DOHH2 (cell line): ENCODE results near the gene STX8.

ENCODE experiments used
- H3F3A ChIP-seq: fragments of 200-600 bp; sonication (generic), shearing (Covaris generic); 2 replicates; pipeline ENCODE4 v1.6.0; 2016; ENCODE audit warnings: antibody characterized with exemption, mild to moderate bottlenecking; ENCODE audit not compliant: control insufficient read depth, insufficient read depth
- H3K27ac ChIP-seq: fragments of 200-600 bp; sonication (generic); 2 replicates; pipeline ENCODE4 v1.5.1; 2014; ENCODE audit warnings: low read depth, mild to moderate bottlenecking, low read length, moderate library complexity
- H3K27me3 ChIP-seq: fragments of 200-600 bp; sonication (generic); 2 replicates; pipeline ENCODE4 v1.6.1; 2014; ENCODE audit warnings: mild to moderate bottlenecking, low read length, mixed read lengths; ENCODE audit not compliant: control insufficient read depth
- H3K36me3 ChIP-seq: fragments of 200-600 bp; sonication (generic); 2 replicates; pipeline ENCODE4 v1.6.1; 2014; ENCODE audit warnings: mild to moderate bottlenecking, low read length, moderate library complexity, mixed read lengths; ENCODE audit not compliant: control insufficient read depth
- H3K4me1 ChIP-seq: fragments of 200-600 bp; sonication (generic); 2 replicates; pipeline ENCODE4 v1.6.1; 2014; ENCODE audit warnings: mild to moderate bottlenecking, low read length, mixed read lengths; ENCODE audit not compliant: control insufficient read depth
- H3K4me2 ChIP-seq: fragments of 200-600 bp; sonication (generic); 2 replicates; pipeline ENCODE4 v1.6.0; 2014; ENCODE audit warnings: mild to moderate bottlenecking, low read length, moderate library complexity
- H3K4me3 ChIP-seq: fragments of 200-600 bp; sonication (generic); 2 replicates; pipeline ENCODE4 v1.5.1; 2014; ENCODE audit warnings: mild to moderate bottlenecking, low read length, mixed read lengths
- H3K79me2 ChIP-seq: fragments of 200-600 bp; sonication (generic); 2 replicates; pipeline ENCODE4 v1.6.1; 2014; ENCODE audit warnings: mild to moderate bottlenecking, low read length, mixed read lengths; ENCODE audit not compliant: control insufficient read depth
- H3K9me2 ChIP-seq: fragments of 200-600 bp; sonication (generic); replicated peaks from 2 replicates; pipeline ENCODE4 v1.6.1; 2014; ENCODE audit warnings: mild to moderate bottlenecking, low read length, mixed read lengths; ENCODE audit not compliant: control insufficient read depth
- H3K9me3 ChIP-seq: fragments of 200-600 bp; sonication (generic); 2 replicates; pipeline ENCODE4 v1.6.1; 2014; ENCODE audit warnings: antibody characterized with exemption, low read length, mixed read lengths; ENCODE audit not compliant: control insufficient read depth, insufficient read depth
- H4K20me1 ChIP-seq: fragments of 200-600 bp; sonication (generic); 2 replicates; pipeline ENCODE4 v1.6.0; 2014; ENCODE audit warnings: low read depth, mild to moderate bottlenecking, antibody characterized with exemption, low read length, moderate library complexity; ENCODE audit not compliant: control insufficient read depth, insufficient read depth
- CTCF ChIP-seq: fragments of 200-600 bp; sonication (generic); IDR thresholded peaks from one replicate; pipeline ENCODE4 v1.5.1; 2014; ENCODE audit warnings: antibody characterized with exemption, mild to moderate bottlenecking, low read depth, low read length; ENCODE audit not compliant: poor library complexity, severe bottlenecking
- EZH2phosphoT487 ChIP-seq: fragments of 200-600 bp; sonication (generic); IDR thresholded peaks from 2 replicates; pipeline ENCODE4 v1.6.1; 2017; ENCODE audit warnings: borderline replicate concordance, mild to moderate bottlenecking, antibody characterized with exemption, low read length, moderate library complexity, mixed read lengths

Gene STX8

DNA sequence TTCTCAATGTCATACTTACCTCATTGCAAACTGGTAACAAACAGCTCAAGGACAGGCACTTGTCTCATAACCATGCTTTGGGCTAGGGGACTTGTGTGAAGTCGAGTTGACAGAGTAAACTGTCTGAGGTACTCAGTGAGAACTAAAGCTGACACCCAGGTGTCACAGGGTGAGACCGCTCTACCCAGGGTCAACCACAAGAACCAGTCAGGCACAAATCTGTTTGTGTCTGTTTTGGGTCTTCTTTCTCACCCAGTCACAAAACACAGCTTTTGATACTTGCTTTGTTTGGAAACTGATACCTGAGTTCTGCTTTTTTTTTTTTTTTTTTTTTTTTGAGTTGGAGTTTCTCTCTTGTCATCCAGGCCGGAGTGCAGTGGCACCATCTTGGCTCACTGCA lies 161.1 kb downstream of the STX8 start:
- H3K9me3 ChIP-seq, result no peaks in the 10 kb centered on the region; the same call in 1 of the 2 replicates
- no peaks in the 10 kb centered on the region for H4K20me1 ChIP-seq
- H3F3A ChIP-seq, result no peaks in the 10 kb centered on the region
- no peak for TF ChIP-seq CTCF
- no peak for TF ChIP-seq EZH2phosphoT487
- H3K36me3 ChIP-seq, result no peaks in the 10 kb centered on the region
- no peaks in the 10 kb centered on the region for H3K4me1 ChIP-seq
- no peaks in the 10 kb centered on the region for H3K27me3 ChIP-seq
- H3K4me3 ChIP-seq, result no peak overlapping the region
- H3K79me2 ChIP-seq, result no peaks in the 10 kb centered on the region
- H3K27ac ChIP-seq, result no peak overlapping the region
- H3K9me2 ChIP-seq, result no peaks in the 10 kb centered on the region
- H3K4me2 ChIP-seq, result no peak overlapping the region

DNA sequence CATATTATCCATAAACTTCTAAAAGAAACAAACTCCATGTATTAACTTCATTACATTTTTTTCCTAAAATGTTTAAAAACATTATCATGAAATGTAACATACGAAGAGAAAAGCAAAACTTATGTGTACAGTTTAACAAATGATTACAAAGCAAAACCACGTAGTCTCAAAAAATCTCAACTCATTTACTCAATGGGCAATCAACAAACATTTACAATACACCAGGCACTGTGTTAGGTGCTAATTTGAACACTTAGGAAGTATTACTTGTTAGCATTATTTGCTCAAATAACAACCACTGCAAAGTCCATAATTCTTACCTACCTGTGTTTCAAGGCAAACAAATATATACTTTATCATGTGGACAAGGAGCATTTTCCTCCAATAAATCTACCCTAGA lies 164.9 kb downstream of the STX8 start:
- no peaks in the 10 kb centered on the region for H3K79me2 ChIP-seq
- no peak overlapping the region for H3K4me2 ChIP-seq
- no peaks in the 10 kb centered on the region for H3K27me3 ChIP-seq
- H3K9me2 ChIP-seq, result no peaks in the 10 kb centered on the region
- no peaks in the 10 kb centered on the region for H3K9me3 ChIP-seq
- no peaks in the 10 kb centered on the region for H3F3A ChIP-seq
- H3K4me1 ChIP-seq, result no peaks in the 10 kb centered on the region
- H3K4me3 ChIP-seq, result no peak overlapping the region
- H3K36me3 ChIP-seq, result no peaks in the 10 kb centered on the region
- TF ChIP-seq EZH2phosphoT487 (no peak), CTCF (no peak)
- no peaks in the 10 kb centered on the region for H4K20me1 ChIP-seq
- no peak overlapping the region for H3K27ac ChIP-seq

- no peak for TF ChIP-seq EZH2phosphoT487
- no peak for TF ChIP-seq CTCF
These were observed 165.3 kb downstream of the STX8 start for GRCh38 chr17:9410301-9410700.

DNA sequence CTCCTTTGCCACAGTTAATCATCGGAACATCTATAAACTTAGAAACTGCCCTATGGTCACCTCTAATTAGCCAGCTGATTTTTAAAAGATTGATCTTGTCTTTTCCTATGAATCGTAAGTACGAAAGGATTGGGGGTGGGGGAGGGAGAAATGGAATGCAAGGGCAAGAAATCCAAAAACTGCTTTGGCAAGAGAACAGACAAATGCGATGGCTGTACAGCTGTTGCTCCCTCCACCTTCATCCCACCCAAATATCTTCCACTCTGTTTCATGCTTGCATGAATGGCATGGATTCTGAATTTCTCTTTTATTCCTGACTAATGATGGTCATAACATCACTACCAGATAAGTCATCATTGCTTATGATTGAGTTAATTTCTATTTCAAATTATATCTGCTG lies 165.7 kb downstream of the STX8 start:
- Histone ChIP-seq H3K27me3 (no peaks in the 10 kb centered on the region), H3K9me3 (no peaks in the 10 kb centered on the region), H3F3A (no peaks in the 10 kb centered on the region), H3K36me3 (no peaks in the 10 kb centered on the region), H3K4me3 (no peak overlapping the region), H4K20me1 (no peaks in the 10 kb centered on the region), H3K4me1 (no peaks in the 10 kb centered on the region), H3K79me2 (no peaks in the 10 kb centered on the region), H3K27ac (no peak overlapping the region), H3K4me2 (no peak overlapping the region), H3K9me2 (no peaks in the 10 kb centered on the region)
- no peak for TF ChIP-seq EZH2phosphoT487
- no peak for TF ChIP-seq CTCF

More at GRCh38 chr17:9410301-9410700, 165.3 kb downstream of the STX8 start:
- Histone ChIP-seq H3K4me2 (no peak overlapping the region), H3K9me2 (no peaks in the 10 kb centered on the region), H3F3A (no peaks in the 10 kb centered on the region), H4K20me1 (no peaks in the 10 kb centered on the region), H3K4me1 (no peaks in the 10 kb centered on the region), H3K4me3 (no peak overlapping the region), H3K36me3 (no peaks in the 10 kb centered on the region), H3K79me2 (no peaks in the 10 kb centered on the region), H3K27ac (no peak overlapping the region), H3K9me3 (no peaks in the 10 kb centered on the region), H3K27me3 (no peaks in the 10 kb centered on the region)
